Measurements from ENCODE around the gene ZNF169. TPM values are rescaled to one million over a fixed set of nuclear protein-coding genes. Genes with fewer than 3 reads are reported as not detected.

ZNF169 gene
- 2.5 TPM for polyA plus RNA-seq (2012; ENCODE audit: insufficient read depth, insufficient read length, low read depth)

DNA sequence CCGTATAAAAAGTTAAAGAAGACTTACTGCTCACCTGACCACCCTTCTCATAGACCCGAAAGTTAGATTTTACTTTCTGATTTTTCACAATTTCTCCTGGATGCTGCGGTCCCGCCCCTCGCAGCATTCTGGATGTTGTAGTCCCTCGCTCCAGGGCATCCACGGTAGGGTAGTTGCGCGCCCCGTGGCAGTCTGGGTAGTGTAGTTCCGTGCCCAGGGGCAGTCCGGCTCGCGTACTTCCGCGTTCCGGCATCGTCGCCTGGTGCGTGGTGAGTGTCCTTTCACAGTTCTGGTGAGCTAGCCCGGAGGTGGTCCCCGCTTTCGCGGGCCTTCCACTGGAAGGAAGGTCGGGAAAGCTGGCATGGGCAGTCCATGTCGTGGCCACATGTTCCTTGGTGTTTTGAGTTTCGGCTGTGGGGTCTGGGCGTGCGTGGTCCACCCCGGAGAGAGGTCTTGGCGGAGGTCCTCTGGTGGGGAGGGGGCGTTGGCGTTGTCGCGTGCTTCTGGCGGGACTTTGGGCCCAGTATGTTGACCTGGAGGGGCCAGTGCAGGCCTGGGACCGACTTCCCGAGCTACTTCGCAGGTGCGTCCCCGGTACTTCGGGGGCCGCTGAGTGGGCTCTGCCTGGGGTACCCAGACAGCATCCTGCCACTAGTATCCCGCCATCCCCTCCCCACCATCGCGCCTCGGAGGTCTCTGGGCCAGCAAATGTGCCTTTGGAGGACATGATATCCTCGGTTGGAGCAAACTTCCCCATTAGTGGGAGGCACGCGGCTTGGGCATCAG is at the start of gene ZNF169:
ZNF169 (plus strand) TSS at position 222 of the 786 bp plus-strand sequence. CDS start 19,515 bp downstream, outside the sequence.
- H3K4me3 ChIP-seq (ENCODE audit: low read depth, low read length), result peak within 1 kb of the TSS; percentile 95
- H3K9me3 ChIP-seq, result no peaks in the 10 kb centered on the region
- DNase-seq, result peak; percentile 92
- TF ChIP-seq, protein P1, sequence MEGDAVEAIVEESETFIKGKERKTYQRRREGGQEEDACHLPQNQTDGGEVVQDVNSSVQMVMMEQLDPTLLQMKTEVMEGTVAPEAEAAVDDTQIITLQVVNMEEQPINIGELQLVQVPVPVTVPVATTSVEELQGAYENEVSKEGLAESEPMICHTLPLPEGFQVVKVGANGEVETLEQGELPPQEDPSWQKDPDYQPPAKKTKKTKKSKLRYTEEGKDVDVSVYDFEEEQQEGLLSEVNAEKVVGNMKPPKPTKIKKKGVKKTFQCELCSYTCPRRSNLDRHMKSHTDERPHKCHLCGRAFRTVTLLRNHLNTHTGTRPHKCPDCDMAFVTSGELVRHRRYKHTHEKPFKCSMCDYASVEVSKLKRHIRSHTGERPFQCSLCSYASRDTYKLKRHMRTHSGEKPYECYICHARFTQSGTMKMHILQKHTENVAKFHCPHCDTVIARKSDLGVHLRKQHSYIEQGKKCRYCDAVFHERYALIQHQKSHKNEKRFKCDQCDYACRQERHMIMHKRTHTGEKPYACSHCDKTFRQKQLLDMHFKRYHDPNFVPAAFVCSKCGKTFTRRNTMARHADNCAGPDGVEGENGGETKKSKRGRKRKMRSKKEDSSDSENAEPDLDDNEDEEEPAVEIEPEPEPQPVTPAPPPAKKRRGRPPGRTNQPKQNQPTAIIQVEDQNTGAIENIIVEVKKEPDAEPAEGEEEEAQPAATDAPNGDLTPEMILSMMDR (IDR thresholded peaks at IDR 0.05; ENCODE audit: low read depth, low read length), result no peak
- peaks cover 3% of the 10 kb centered on the region; the same call in 1 of the 2 replicates for H3K4me1 ChIP-seq
- H3K27me3 ChIP-seq, result peaks cover 6% of the 10 kb centered on the region; the same call in 1 of the 2 replicates
- H3K36me3 ChIP-seq, result no peaks in the 10 kb centered on the region

DNA sequence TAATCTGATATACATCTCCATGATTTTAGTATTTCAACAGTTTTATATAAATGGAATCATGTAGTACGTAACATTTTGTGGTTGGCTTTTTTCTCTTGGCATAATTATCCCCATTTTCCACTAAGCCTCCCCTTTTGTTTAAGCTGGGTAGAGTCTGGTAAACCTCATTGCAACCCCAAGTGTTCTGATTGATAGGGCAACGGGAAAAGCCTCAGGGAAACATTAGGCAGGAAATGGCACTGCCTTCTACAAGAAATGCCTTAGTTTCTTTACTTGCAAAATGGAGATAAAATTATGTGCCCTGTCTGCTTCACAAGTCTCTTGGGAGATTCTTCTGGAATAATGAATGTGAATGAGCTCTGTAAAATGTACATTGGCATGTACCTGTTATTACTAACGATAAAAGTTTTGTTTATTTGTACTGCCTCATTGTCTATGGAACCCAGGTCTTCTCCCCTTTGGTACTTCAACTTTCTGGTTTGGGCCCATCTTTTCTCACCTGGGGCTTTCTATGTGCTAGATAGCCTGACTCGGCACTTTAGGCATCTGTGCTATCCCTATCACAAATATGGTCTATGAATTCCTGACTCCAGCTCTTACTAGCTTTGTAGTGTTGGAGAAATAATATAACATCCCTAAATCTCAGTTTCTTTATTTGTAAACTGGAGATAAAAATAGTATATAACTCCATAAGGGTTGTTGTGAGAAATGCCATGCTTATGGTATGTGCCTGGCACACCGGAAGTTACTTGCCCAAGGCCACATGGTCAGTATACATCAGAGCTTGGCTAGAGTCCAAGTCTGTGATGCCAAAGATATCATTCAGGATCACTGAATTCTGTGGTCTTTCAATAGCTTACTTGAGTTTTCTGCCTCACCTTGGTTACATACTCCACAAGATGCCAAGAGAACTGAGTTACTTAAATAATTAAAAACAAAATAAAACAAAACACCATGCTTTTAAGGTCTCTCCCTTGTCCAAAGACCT is 48.2 kb upstream of the ZNF169 start:
- DNase-seq, result no peak
- Histone ChIP-seq H3K9me3 (no peaks in the 10 kb centered on the region), H3K27me3 (no peaks in the 10 kb centered on the region), H3K4me3 (ENCODE audit: low read depth, low read length) (no peak overlapping the region), H3K36me3 (no peaks in the 10 kb centered on the region), H3K4me1 (no peaks in the 10 kb centered on the region; the same call in 1 of the 2 replicates)
- TF ChIP-seq, protein P1 (IDR thresholded peaks at IDR 0.05; ENCODE audit: low read depth, low read length), result no peak

DNA sequence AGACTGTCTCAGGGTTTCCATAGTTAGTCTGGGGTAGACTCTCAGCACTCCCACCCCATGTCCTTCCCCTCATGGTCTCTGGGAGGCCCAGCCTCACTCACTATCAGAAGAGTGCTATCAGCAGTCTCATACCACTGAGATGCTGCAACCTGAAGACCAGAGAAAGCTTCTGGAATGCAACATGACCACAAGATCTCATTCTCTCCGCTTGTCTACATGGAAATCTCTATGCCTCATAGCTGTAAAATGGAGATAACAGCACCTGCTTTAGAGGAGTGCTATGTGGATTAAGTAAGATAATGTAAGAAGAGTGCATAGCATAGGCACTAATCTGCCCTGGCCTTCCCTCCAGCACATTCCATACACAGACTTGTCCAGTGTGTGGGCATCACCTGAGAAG is 47.0 kb upstream of the ZNF169 start:
- Histone ChIP-seq H3K9me3 (no peaks in the 10 kb centered on the region; the same call in 1 of the 2 replicates), H3K4me3 (ENCODE audit: low read depth, low read length) (no peak overlapping the region), H3K27me3 (no peaks in the 10 kb centered on the region), H3K36me3 (no peaks in the 10 kb centered on the region), H3K4me1 (no peaks in the 10 kb centered on the region; the same call in 1 of the 2 replicates)
- TF ChIP-seq, protein P1 (IDR thresholded peaks at IDR 0.05; ENCODE audit: low read depth, low read length), result no peak
- DNase-seq, result no peak

DNA sequence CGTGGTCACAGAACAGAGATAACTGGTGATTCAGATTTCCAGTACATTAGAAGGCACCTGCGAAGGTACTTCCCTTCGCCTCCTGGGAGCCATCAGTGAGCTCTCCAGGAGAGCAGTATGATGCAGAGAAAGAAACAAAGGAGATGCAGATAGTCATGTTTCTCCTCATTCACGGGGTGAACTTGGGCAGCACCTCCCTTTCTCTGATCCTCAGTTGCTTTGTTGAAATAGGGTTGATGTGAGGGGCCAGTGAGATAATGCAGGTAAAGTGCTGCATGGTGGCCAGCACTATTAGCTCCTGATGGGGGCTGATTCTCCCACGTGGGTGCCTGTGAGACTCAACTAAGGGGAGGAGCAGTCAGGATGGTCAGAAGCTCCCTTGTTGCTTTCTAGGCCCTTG is 46.6 kb upstream of the ZNF169 start:
- Histone ChIP-seq H3K4me3 (ENCODE audit: low read depth, low read length) (no peak overlapping the region), H3K27me3 (no peaks in the 10 kb centered on the region), H3K9me3 (no peaks in the 10 kb centered on the region; the same call in 1 of the 2 replicates), H3K36me3 (no peaks in the 10 kb centered on the region), H3K4me1 (no peaks in the 10 kb centered on the region; the same call in 1 of the 2 replicates)
- no peak for DNase-seq
- TF ChIP-seq, protein P1 (IDR thresholded peaks at IDR 0.05; ENCODE audit: low read depth, low read length), result no peak

DNA sequence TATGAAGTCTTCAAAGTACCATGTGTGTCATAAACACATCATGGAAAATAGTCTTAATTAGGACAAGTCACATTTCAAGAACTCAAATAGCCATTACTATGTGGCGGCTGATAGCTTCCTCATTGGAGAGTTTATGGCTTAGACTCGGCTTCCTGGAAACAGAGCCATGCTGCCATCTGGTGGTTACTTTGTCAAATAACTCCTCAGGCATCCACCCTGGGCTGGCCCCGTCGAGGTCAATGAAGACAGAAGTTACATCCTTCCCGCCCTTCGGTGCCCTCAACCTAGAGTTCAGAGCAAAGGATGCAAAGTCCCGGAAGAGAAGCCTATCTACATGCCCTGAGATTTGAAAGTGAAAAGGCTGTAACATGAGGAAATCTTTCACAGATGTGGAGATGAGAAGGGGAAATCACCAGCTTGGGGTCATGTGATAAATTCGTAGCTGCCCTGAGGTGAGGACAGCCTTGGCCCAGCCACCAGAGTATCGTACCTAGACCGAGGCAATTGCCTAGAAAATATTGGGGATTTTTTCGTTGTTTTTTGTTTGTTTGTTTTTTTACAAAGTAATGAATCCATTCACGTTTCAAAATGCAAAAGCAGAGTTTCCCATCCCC is 45.5 kb upstream of the ZNF169 start:
- TF ChIP-seq, protein P1 (IDR thresholded peaks at IDR 0.05; ENCODE audit: low read depth, low read length), result peak; percentile 86
- Histone ChIP-seq H3K36me3 (no peaks in the 10 kb centered on the region), H3K9me3 (no peaks in the 10 kb centered on the region; the same call in 1 of the 2 replicates), H3K4me3 (ENCODE audit: low read depth, low read length) (no peak overlapping the region), H3K4me1 (no peaks in the 10 kb centered on the region; the same call in 1 of the 2 replicates), H3K27me3 (no peaks in the 10 kb centered on the region)
- peak; percentile 69 for DNase-seq
